RWPE2 (cell line): ENCODE results near the gene PKIG.
A peak's percentile ranks its signal among the peaks of the same experiment; 100 is the strongest.

Experiments used
- ATAC-seq: fragments of 200-7000 bp; cut with Tn5 transposase; 3 replicates; pipeline ENCODE4 v1.9.1; 2021; ENCODE audit warnings: low read depth
- DNase-seq: peaks from one replicate; pipeline ENCODE4 v3.0.0-alpha.2; 2020; ENCODE audit warnings: low spot score
- H3K27ac ChIP-seq: fragments of 450-650 bp; 2 replicates; pipeline ENCODE4 v1.5.1; 2017; ENCODE audit warnings: mild to moderate bottlenecking; ENCODE audit not compliant: poor library complexity, severe bottlenecking
- H3K27me3 ChIP-seq: fragments of 250-450 bp; sonication (Bioruptor Pico); 2 replicates; pipeline ENCODE4 v1.5.1; 2021; ENCODE audit warnings: mild to moderate bottlenecking, moderate library complexity; ENCODE audit not compliant: insufficient read depth, poor library complexity, severe bottlenecking
- H3K36me3 ChIP-seq: fragments of 250-450 bp; sonication (Bioruptor Pico); 2 replicates; pipeline ENCODE4 v1.5.1; 2020; ENCODE audit warnings: low read depth, mild to moderate bottlenecking, moderate library complexity
- H3K4me1 ChIP-seq: fragments of 250-450 bp; sonication (Bioruptor Pico); 2 replicates; pipeline ENCODE4 v1.5.1; 2021; ENCODE audit warnings: mild to moderate bottlenecking, moderate library complexity; ENCODE audit not compliant: insufficient read depth, poor library complexity, severe bottlenecking
- H3K4me3 ChIP-seq: fragments of 250-450 bp; sonication (Bioruptor Pico); 2 replicates; pipeline ENCODE4 v1.5.1; 2021; ENCODE audit warnings: mild to moderate bottlenecking, moderate library complexity; ENCODE audit not compliant: severe bottlenecking
- H3K9me3 ChIP-seq: fragments of 250-450 bp; sonication (Bioruptor Pico); 2 replicates; pipeline ENCODE4 v1.5.1; 2021; ENCODE audit warnings: mild to moderate bottlenecking, moderate library complexity; ENCODE audit not compliant: severe bottlenecking
- CTCF ChIP-seq: fragments of 450-650 bp; IDR thresholded peaks from one replicate; pipeline ENCODE4 v1.5.1; 2017; ENCODE audit warnings: mild to moderate bottlenecking, moderate library complexity; ENCODE audit not compliant: poor library complexity, severe bottlenecking

The PKIG gene

GRCh38 chr20:44629542-44629941 is 47.2 kb downstream of the PKIG start:
- no peak overlapping the region for H3K4me3 ChIP-seq
- no peak overlapping the region for H3K27ac ChIP-seq
- H3K9me3 ChIP-seq: no peaks in the 10 kb centered on the region
- no peaks in the 10 kb centered on the region for H3K4me1 ChIP-seq
- H3K36me3 ChIP-seq: peaks cover 12% of the 10 kb centered on the region
- DNase-seq (peak; percentile 78), ATAC-seq (no peak; the same call in 2 of the 3 replicates)
- TF ChIP-seq CTCF: no peak
- no peaks in the 10 kb centered on the region for H3K27me3 ChIP-seq

DNA sequence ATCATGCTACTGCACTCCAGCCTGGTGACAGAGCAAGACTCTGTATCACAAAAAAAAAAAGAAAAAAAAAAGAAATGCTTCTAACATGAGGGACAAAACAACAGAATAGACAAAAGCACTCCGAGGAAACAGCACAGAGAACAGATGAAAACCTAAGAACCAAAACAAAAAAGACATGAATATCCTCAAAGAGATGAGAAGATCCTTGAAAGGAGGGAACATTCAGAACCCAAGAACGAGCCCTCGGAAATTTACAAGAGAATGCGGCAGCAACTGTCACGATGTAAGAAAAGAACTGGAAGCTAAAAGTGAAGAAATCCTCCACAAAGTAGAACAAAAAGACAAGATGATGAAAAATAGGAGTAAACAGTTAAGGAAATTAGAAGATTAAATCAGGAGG is 47.9 kb downstream of the PKIG start:
- Histone ChIP-seq H3K4me3 (no peak overlapping the region), H3K4me1 (no peaks in the 10 kb centered on the region), H3K36me3 (peaks cover 15% of the 10 kb centered on the region), H3K9me3 (no peaks in the 10 kb centered on the region), H3K27ac (no peak overlapping the region), H3K27me3 (no peaks in the 10 kb centered on the region)
- TF ChIP-seq CTCF: no peak
- ATAC-seq (no peak), DNase-seq (no peak)

DNA sequence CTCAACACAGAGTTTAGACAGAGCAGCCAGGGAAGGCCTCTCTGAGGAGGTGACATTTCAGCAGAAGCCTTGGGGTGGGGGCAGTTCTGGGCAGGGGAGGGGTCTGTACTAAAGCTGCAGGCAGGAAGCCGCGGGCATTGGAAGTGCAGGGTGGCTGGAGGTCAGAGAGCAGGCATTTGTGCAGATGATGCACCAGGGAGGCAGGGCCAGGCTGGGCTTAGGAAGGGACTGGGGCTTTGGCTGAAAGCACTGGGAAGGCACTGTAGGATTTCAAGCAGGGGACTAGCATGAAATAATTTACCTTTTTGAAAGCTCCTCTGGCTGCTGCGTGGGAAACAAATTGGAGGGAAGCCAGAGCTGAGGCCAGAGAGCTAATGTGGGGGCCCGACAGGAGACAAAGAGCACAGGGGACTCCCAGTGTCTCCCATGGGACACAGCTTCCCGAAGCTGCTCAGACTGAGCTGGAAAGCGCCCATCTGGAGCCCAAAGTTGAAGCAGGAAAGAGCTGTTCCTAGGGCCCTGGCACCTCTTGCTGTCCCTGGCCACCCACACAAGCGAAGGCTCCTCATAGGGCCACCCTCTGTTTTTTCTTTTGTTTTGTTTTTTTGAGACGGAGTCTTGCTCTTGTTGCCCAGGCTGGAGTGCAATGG is 49.8 kb downstream of the PKIG start:
- DNase-seq (peak; percentile 68), ATAC-seq (no peak)
- TF ChIP-seq CTCF: no peak
- Histone ChIP-seq H3K27ac (no peak overlapping the region), H3K4me3 (no peak overlapping the region), H3K27me3 (no peaks in the 10 kb centered on the region), H3K9me3 (no peaks in the 10 kb centered on the region), H3K36me3 (peaks cover 18% of the 10 kb centered on the region), H3K4me1 (no peaks in the 10 kb centered on the region)

DNA sequence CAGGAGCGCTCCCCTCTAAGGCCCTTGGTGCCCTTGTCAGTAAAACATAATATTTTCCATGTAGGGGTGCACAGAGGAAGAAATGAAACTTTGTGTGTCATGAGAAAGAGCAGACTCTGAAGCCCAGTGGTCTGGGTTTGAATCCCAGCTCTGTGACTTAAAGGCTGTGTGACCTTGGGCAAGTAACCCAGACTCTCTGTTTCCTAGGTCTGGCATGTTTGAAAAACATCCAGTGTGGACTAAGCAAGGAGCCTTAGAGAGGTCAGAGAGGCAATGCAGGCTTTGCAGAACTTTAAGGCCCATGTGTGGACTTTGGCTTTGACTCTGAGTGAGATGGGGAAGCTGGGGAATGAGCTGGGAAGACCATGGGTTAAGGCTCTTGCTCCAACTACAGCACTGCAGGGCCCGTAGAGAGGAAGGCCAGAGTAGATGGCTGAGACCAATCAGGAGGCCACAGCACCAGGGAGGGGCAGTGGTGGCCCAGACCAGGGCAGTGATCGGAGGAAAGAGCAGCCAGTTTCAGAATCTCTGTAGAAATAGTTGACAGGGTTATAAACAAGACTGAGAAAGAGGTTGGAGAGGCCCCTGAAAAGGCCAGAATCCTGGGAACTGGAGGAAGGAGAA is 50.9 kb downstream of the PKIG start:
- no peaks in the 10 kb centered on the region for H3K4me1 ChIP-seq
- H3K4me3 ChIP-seq: no peak overlapping the region
- ATAC-seq: no peak
- TF ChIP-seq CTCF: no peak
- H3K27me3 ChIP-seq: no peaks in the 10 kb centered on the region
- H3K9me3 ChIP-seq: no peaks in the 10 kb centered on the region
- H3K27ac ChIP-seq: no peak overlapping the region
- H3K36me3 ChIP-seq: peaks cover 18% of the 10 kb centered on the region
- DNase-seq: peak; percentile 66
